ENCODE measurements around the gene OSBPL7.

DNA sequence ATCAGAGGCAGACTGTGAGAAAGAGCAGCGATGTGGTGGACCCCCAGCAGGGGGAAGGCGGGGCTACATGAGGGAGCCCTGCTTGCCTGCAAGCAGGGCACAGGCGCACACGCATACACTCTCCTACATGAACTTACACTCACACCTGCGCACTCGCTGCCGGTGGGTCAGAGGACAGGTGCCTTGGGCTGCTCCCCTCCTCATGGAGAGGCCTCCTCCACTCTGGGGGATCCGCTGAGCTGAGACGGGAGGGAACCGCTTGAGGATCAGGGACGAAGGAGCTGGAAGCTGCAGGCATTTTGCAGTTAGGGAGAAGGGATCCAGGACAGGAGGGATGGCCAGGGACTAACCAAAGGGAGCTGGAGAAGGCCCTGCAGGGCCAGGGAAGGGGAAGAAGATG is 14.2 kb downstream of the OSBPL7 start:
- TF ChIP-seq, protein P1, sequence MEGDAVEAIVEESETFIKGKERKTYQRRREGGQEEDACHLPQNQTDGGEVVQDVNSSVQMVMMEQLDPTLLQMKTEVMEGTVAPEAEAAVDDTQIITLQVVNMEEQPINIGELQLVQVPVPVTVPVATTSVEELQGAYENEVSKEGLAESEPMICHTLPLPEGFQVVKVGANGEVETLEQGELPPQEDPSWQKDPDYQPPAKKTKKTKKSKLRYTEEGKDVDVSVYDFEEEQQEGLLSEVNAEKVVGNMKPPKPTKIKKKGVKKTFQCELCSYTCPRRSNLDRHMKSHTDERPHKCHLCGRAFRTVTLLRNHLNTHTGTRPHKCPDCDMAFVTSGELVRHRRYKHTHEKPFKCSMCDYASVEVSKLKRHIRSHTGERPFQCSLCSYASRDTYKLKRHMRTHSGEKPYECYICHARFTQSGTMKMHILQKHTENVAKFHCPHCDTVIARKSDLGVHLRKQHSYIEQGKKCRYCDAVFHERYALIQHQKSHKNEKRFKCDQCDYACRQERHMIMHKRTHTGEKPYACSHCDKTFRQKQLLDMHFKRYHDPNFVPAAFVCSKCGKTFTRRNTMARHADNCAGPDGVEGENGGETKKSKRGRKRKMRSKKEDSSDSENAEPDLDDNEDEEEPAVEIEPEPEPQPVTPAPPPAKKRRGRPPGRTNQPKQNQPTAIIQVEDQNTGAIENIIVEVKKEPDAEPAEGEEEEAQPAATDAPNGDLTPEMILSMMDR (IDR thresholded peaks at IDR 0.05; ENCODE audit: low read length): no peak
- TF ChIP-seq EZH2 (optimal IDR thresholded peaks at IDR 0.05; ENCODE audit: low read depth, low read length): no peak
- TF ChIP-seq EZH2phosphoT487 (IDR thresholded peaks at IDR 0.05; ENCODE audit: low read length): no peak

Data from MM.1S (cell line).